Endothelial cell of umbilical vein (primary cell): ENCODE results near the gene TMEM239. TPM values are rescaled to one million over a fixed set of nuclear protein-coding genes. Genes with fewer than 3 reads are reported as not detected.

Experiments used
- BruUV-seq: library from RNA; stranded (reverse); fragments of 400-500 nt; replicated peaks from 2 replicates; lab custom pipeline; 2021; lab: Mats Ljungman, UMichigan
- CTCF ChIA-PET: fragments of 300-600, 350-600 bp; sonication (Branson Sonifier 250); formaldehyde crosslinking; loops from one replicate; lab custom pipeline; 2021; ENCODE audit warnings: antibody characterized with exemption, inconsistent platforms; lab: Charles Lee
- POLR2A ChIA-PET: fragments of 300-600, 350-600 bp; sonication (Branson Sonifier 250); formaldehyde crosslinking; loops from one replicate; lab custom pipeline; 2021; ENCODE audit warnings: antibody characterized with exemption, inconsistent platforms; lab: Charles Lee
- DNase-seq: peaks from one replicate; pipeline ENCODE4 v3.0.0-alpha.2; 2011; ENCODE audit warnings: low read depth, low spot score
- FAIRE-seq: peaks from 2 replicates; lab custom pipeline; 2011; peaks lifted over from hg19 to GRCh38; lab: Jason Lieb, UNC
- H2AFZ ChIP-seq: 2 replicates; pipeline ENCODE4 v1.6.0; 2012; ENCODE audit warnings: low read depth, low read length, control low read depth, inconsistent platforms
- H3K27ac ChIP-seq: 2 replicates; pipeline ENCODE4 v1.5.1; 2011; ENCODE audit warnings: low read depth, mild to moderate bottlenecking, control low read depth, low read length, moderate library complexity; ENCODE audit not compliant: insufficient read depth
- H3K27me3 ChIP-seq, 2 experiments: 2 replicates each; pipeline versions ENCODE4 v1.6.0 to v1.6.1; 2011; ENCODE audit warnings: low read length in 2 of 2, mixed read lengths in 1 of 2; ENCODE audit not compliant: control insufficient read depth in 2 of 2, insufficient read depth in 2 of 2
- H3K36me3 ChIP-seq, 2 experiments: 2 replicates in 1 of 2; 3 replicates in 1 of 2; pipeline ENCODE4 v1.5.1; 2011; ENCODE audit warnings: low read length in 2 of 2, mild to moderate bottlenecking in 1 of 2, moderate library complexity in 1 of 2; ENCODE audit not compliant: control insufficient read depth in 2 of 2, insufficient read depth in 2 of 2; ENCODE audit errors: extremely low read depth in 1 of 2
- H3K4me1 ChIP-seq: 3 replicates; pipeline ENCODE4 v1.5.1; 2011; ENCODE audit warnings: mild to moderate bottlenecking, low read length; ENCODE audit not compliant: control insufficient read depth, insufficient read depth; ENCODE audit errors: extremely low read depth
- H3K4me2 ChIP-seq: 2 replicates; pipeline ENCODE4 v1.6.1; 2011; ENCODE audit warnings: low read length, control low read depth, mixed read lengths; ENCODE audit not compliant: insufficient read depth
- H3K4me3 ChIP-seq, 3 experiments: fragments of 200-600 bp in 1 of 3; sonication (generic), shearing (Covaris generic) in 1 of 3; replicated peaks in 1 of 3; 2 replicates each; pipeline ENCODE4 v1.5.1; 2011 to 2016; ENCODE audit warnings: control low read depth in 3 of 3, low read length in 3 of 3, mild to moderate bottlenecking in 2 of 3, inconsistent platforms in 1 of 3, low read depth in 1 of 3, moderate library complexity in 1 of 3; ENCODE audit not compliant: insufficient read depth in 1 of 3
- H3K79me2 ChIP-seq: 2 replicates; pipeline ENCODE4 v1.6.0; 2012; ENCODE audit warnings: low read length, inconsistent platforms; ENCODE audit not compliant: control insufficient read depth, insufficient read depth
- H3K9ac ChIP-seq: replicated peaks from 2 replicates; pipeline ENCODE3; 2011; ENCODE audit warnings: low read length, control low read depth; ENCODE audit not compliant: insufficient read depth; ENCODE audit errors: extremely low read depth
- H3K9me1 ChIP-seq: replicated peaks from 3 replicates; pipeline ENCODE4 v1.6.0; 2011; ENCODE audit warnings: mild to moderate bottlenecking, low read length; ENCODE audit not compliant: control insufficient read depth, insufficient read depth; ENCODE audit errors: extremely low read depth
- H3K9me3 ChIP-seq: replicated peaks from 2 replicates; pipeline ENCODE4 v1.5.1; 2012; ENCODE audit warnings: low read length, inconsistent platforms; ENCODE audit not compliant: control insufficient read depth, insufficient read depth
- H4K20me1 ChIP-seq: replicated peaks from 2 replicates; pipeline ENCODE3; 2011; ENCODE audit warnings: mild to moderate bottlenecking, low read length; ENCODE audit not compliant: control insufficient read depth, insufficient read depth; ENCODE audit errors: extremely low read depth
- EZH2 ChIP-seq: IDR thresholded peaks from 2 replicates; pipeline ENCODE4 v1.6.1; 2012; ENCODE audit warnings: borderline replicate concordance, low read depth, mild to moderate bottlenecking, moderate library complexity, low read length, inconsistent platforms; ENCODE audit not compliant: severe bottlenecking
- FOS ChIP-seq: IDR thresholded peaks from 2 replicates; pipeline ENCODE4 v1.6.1; 2011; ENCODE audit warnings: mild to moderate bottlenecking, low read length, moderate library complexity, borderline replicate concordance; ENCODE audit not compliant: insufficient read depth
- GATA2 ChIP-seq: IDR thresholded peaks from 2 replicates; pipeline ENCODE4 v1.7.0; 2011; ENCODE audit warnings: low read depth, mild to moderate bottlenecking, moderate library complexity, mixed read lengths, low read length; ENCODE audit not compliant: insufficient read length, insufficient read depth
- JUN ChIP-seq: IDR thresholded peaks from 2 replicates; pipeline ENCODE4 v1.6.1; 2011; ENCODE audit warnings: borderline replicate concordance, low read depth; ENCODE audit not compliant: insufficient read length, insufficient read depth
- MAX ChIP-seq: IDR thresholded peaks from 2 replicates; pipeline ENCODE4 v1.6.1; 2011; ENCODE audit not compliant: insufficient read depth, insufficient read length
- MYC ChIP-seq: IDR thresholded peaks from one replicate; pipeline ENCODE4 v1.6.1; 2011; ENCODE audit warnings: mild to moderate bottlenecking, low read depth, low read length
- POLR2A ChIP-seq: IDR thresholded peaks from 2 replicates; pipeline ENCODE4 v1.6.1; 2012; ENCODE audit warnings: low read depth, mild to moderate bottlenecking, control low read depth, low read length
- POLR2AphosphoS5 ChIP-seq: IDR thresholded peaks from 2 replicates; pipeline ENCODE4 v1.6.1; 2012; ENCODE audit warnings: low read depth, mild to moderate bottlenecking, control low read depth, low read length, moderate library complexity; ENCODE audit not compliant: insufficient read depth
- dilution Hi-C: fragments of 300-500 bp; cut with MboI; formaldehyde crosslinking; loops from one replicate; pipeline ENCODE4 v1.15.0; 2019; ENCODE audit warnings: low sequenced_read_pairs; ENCODE audit not compliant: extremely low pct_ligation_motif_present
- intact Hi-C: fragments of 100-400 bp; cut with micrococcal nuclease; formaldehyde crosslinking; loops from one replicate; pipeline ENCODE4 v1.10.0; 2022
- polyA plus RNA-seq, 4 experiments: library from polyadenylated mRNA; depleted of rRNA in 3 of 4; stranded (reverse) in 3 of 4; unstranded in 1 of 4; fragments of >200 nt; gene quantifications; 2 replicates each; pipeline versions ENCODE4 v1.2.1 to v1.2.3, GENCODE V29; 2011 to 2012; ENCODE audit warnings: missing spikeins in 1 of 4
- total RNA-seq: library from RNA; stranded (reverse); gene quantifications from 2 replicates; pipeline ENCODE4 v1.2.3, GENCODE V29; 2021
- TF ChIP-seq, protein P1 (sequence below), 2 donors: IDR thresholded peaks; 1 replicate in 1 of 2; 2 replicates in 1 of 2; pipeline ENCODE4 v1.5.1; 2011; ENCODE audit warnings: low read length in 2 of 2, mild to moderate bottlenecking in 2 of 2, moderate library complexity in 2 of 2, control low read depth in 1 of 2, inconsistent platforms in 1 of 2, low read depth in 1 of 2; ENCODE audit not compliant: insufficient read depth in 1 of 2; ENCODE audit errors: extremely low read depth in 1 of 2

Gene TMEM239
- total and polyA plus RNA-seq, 2 donors (not counting 3 experiments of a cell fraction or from before 2014, with no cell fraction given), result not detected

DNA sequence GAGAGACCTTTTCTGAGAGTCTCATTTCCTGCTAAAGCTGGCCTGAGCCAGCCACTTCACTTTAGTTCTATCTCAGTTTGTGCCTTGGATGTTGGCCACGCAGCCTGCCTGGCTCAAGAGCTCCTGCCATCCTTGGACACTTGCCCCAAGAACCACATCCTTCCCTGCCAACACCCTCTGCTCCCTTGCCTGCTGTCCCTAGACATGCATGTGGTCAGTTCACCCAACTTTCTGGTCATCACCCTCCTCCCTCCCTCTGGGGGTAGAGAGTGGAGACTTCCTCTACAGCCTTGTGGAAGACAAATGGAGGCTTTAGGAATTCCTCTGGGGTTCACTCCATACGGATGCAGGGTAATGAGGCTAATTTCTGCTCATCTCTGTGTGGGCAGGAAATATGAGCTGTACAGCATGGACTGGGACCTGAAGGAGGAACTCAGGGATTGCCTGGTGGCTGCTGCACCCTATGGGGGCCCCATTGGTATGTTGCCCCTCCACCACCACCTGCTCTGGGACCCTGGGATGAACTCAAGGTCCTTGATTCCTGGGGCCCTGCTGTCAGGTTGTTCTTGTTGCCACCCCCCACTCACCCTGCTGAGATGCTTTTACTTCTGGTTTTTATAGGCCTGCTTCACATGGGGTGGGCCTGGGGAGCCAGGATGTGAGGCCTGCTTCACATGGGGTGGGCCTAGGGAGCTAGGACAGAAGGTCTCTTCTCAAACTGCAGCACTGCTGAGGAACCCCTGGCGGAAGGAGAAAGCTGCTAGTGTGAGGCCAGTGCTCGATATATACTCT, 43.4 kb downstream of the TMEM239 start:
- Histone ChIP-seq H3K79me2 (no peaks in the 10 kb centered on the region), H3K9me3 (no peaks in the 10 kb centered on the region), H3K4me3 (no peak overlapping the region), H3K9ac (no peak overlapping the region), H3K4me2 (no peak overlapping the region), H2AFZ (no peak overlapping the region), H3K4me1 (no peaks in the 10 kb centered on the region), H4K20me1 (no peaks in the 10 kb centered on the region), H3K36me3 (peaks cover 0 to 23% of the 10 kb centered on the region in 2 experiments), H3K27me3 (no peaks in the 10 kb centered on the region), H3K27ac (no peak overlapping the region), H3K9me1 (no peaks in the 10 kb centered on the region)
- TF ChIP-seq POLR2A (no peak), POLR2AphosphoS5 (no peak), GATA2 (no peak), FOS (no peak), JUN (no peak), MAX (no peak), EZH2 (no peak), MYC (no peak)
- TF ChIP-seq, protein P1, sequence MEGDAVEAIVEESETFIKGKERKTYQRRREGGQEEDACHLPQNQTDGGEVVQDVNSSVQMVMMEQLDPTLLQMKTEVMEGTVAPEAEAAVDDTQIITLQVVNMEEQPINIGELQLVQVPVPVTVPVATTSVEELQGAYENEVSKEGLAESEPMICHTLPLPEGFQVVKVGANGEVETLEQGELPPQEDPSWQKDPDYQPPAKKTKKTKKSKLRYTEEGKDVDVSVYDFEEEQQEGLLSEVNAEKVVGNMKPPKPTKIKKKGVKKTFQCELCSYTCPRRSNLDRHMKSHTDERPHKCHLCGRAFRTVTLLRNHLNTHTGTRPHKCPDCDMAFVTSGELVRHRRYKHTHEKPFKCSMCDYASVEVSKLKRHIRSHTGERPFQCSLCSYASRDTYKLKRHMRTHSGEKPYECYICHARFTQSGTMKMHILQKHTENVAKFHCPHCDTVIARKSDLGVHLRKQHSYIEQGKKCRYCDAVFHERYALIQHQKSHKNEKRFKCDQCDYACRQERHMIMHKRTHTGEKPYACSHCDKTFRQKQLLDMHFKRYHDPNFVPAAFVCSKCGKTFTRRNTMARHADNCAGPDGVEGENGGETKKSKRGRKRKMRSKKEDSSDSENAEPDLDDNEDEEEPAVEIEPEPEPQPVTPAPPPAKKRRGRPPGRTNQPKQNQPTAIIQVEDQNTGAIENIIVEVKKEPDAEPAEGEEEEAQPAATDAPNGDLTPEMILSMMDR (IDR thresholded peaks at IDR 0.05; ENCODE audit: extremely low read depth in 1 of 2, insufficient read depth in 1 of 2, low read depth in 1 of 2, low read length in 2 of 2), result no peak
- DNase-seq (no peak), FAIRE-seq (no peak)
- POLR2A ChIA-PET, result no interaction called here
- CTCF ChIA-PET, result interaction anchor here (1.2 to 1.9 kb wide), 3 partner anchors 104 to 160 kb away, joined by 3 to 7 read pairs (median 3); no protein-coding TSS in a partner anchor
- intact Hi-C loops (no loop called here), dilution Hi-C loops (no loop called here)
- BruUV-seq, result no TSS peak
